Chondrocyte (in vitro differentiated cells): ENCODE data around the gene SIN3A. TPM values are rescaled to one million over a fixed set of nuclear protein-coding genes. Genes with fewer than 3 reads are reported as not detected.

ENCODE experiments used
- DNase-seq: peaks from one replicate; pipeline ENCODE4 v3.0.0; 2021; ENCODE audit warnings: mixed read lengths, low spot score
- H3K27ac Mint-ChIP-seq: one replicate; pipeline ENCODE4 v1.8.0; 2021; ENCODE audit warnings: mild to moderate bottlenecking, moderate library complexity, mixed read lengths; ENCODE audit not compliant: unreplicated experiment
- H3K27me3 Mint-ChIP-seq: 2 replicates; pipeline ENCODE4 v1.8.0; 2021; ENCODE audit warnings: low read depth, mixed read lengths
- H3K36me3 Mint-ChIP-seq: 2 replicates; pipeline ENCODE4 v1.8.0; 2021; ENCODE audit warnings: low read depth, mixed read lengths
- H3K4me1 Mint-ChIP-seq: 2 replicates; pipeline ENCODE4 v1.8.0; 2021; ENCODE audit warnings: low read depth, mild to moderate bottlenecking, mixed read lengths
- H3K4me3 Mint-ChIP-seq: one replicate; pipeline ENCODE4 v1.8.0; 2021; ENCODE audit warnings: mild to moderate bottlenecking, moderate library complexity, mixed read lengths; ENCODE audit not compliant: unreplicated experiment
- H3K9me3 Mint-ChIP-seq: 2 replicates; pipeline ENCODE4 v1.8.0; 2021; ENCODE audit warnings: low read depth, mixed read lengths
- CTCF ChIP-seq: fragments of 200-600 bp; sonication (generic); IDR thresholded peaks from 2 replicates; pipeline ENCODE4 v1.5.0; 2021; ENCODE audit warnings: antibody characterized with exemption, mild to moderate bottlenecking, moderate library complexity
- total RNA-seq: library from RNA; stranded (reverse); gene quantifications from 3 replicates; pipeline ENCODE4 v1.2.1, GENCODE V29; 2021

The SIN3A gene
- total RNA-seq, 1 donor from 2014 or later, result 44.9 TPM

- Mint-ChIP-seq H3K27me3 (no peaks in the 10 kb centered on the region), H3K4me3 (no peak overlapping the region), H3K27ac (no peak overlapping the region), H3K9me3 (no peaks in the 10 kb centered on the region), H3K4me1 (peaks cover 12% of the 10 kb centered on the region), H3K36me3 (peaks cover 10% of the 10 kb centered on the region)
- DNase-seq, result no peak
- TF ChIP-seq CTCF, result no peak
These were observed 28.9 kb downstream of the SIN3A start for GRCh38 chr15:75422554-75422953.

DNA sequence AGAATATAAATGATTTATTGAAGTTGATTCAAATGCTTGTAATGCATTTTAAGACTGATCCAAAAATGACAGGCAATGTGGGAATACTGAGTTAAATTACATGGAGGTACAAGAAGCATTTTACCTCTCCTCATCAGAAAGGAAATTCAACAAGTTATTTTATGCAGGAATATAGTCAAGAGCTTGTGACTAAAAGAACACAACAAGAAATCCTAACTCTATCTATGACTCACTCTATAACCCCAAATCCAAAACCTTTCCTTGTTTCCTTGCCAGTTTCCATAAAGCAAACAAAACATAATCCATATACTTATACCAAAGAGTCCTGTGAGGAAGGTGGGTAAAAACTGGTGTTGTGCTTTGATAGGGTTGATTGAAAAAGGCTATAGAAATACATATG is 30.8 kb downstream of the SIN3A start:
- Mint-ChIP-seq H3K4me1 (peaks cover 12% of the 10 kb centered on the region), H3K27me3 (no peaks in the 10 kb centered on the region)

GRCh38 chr15:75416584-75416983 is 34.9 kb downstream of the SIN3A start:
- Mint-ChIP-seq H3K4me3 (no peak overlapping the region), H3K4me1 (peaks cover 12% of the 10 kb centered on the region), H3K9me3 (no peaks in the 10 kb centered on the region), H3K36me3 (peaks cover 17% of the 10 kb centered on the region), H3K27ac (no peak overlapping the region), H3K27me3 (no peaks in the 10 kb centered on the region)
- no peak for DNase-seq
- no peak for TF ChIP-seq CTCF

More for the DNA sequence above, 30.8 kb downstream of the SIN3A start:
- Mint-ChIP-seq H3K4me3 (no peak overlapping the region), H3K36me3 (peaks cover 9% of the 10 kb centered on the region), H3K9me3 (no peaks in the 10 kb centered on the region), H3K27ac (peak overlapping the region; percentile 61)
- no peak for DNase-seq
- TF ChIP-seq CTCF, result no peak

- no peak overlapping the region for H3K4me3 Mint-ChIP-seq
- H3K9me3 Mint-ChIP-seq, result no peaks in the 10 kb centered on the region
- H3K4me1 Mint-ChIP-seq, result no peaks in the 10 kb centered on the region
- H3K27ac Mint-ChIP-seq, result no peak overlapping the region
- peaks cover 53% of the 10 kb centered on the region for H3K36me3 Mint-ChIP-seq
- no peak for DNase-seq
- H3K27me3 Mint-ChIP-seq, result no peaks in the 10 kb centered on the region
- TF ChIP-seq CTCF, result no peak
These were observed 41.3 kb downstream of the SIN3A start for GRCh38 chr15:75410196-75410595.

DNA sequence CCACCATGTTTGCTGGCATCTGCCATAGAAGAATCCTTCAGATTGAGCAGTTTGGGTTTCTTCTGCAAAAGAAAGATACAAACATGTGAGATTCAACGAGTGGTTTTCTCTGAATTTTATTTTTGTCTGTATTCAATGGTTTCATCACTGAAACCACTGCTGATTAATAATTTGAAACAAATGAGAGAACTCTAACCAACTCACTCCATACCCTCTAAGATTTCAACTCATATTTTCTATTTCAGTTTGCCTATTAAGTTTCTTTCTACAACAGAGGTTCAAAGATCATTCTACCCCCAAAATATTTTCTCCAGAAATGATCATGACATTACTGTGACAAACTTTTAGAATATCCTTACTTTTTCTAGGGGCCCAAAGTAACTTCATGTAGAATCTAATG is 44.4 kb downstream of the SIN3A start:
- DNase-seq, result no peak
- no peaks in the 10 kb centered on the region for H3K27me3 Mint-ChIP-seq
- peaks cover 48% of the 10 kb centered on the region for H3K36me3 Mint-ChIP-seq
- no peak for TF ChIP-seq CTCF
- H3K9me3 Mint-ChIP-seq, result no peaks in the 10 kb centered on the region
- H3K27ac Mint-ChIP-seq, result no peak overlapping the region
- H3K4me1 Mint-ChIP-seq, result no peaks in the 10 kb centered on the region
- no peak overlapping the region for H3K4me3 Mint-ChIP-seq
